Measurements from ENCODE around the gene PSMG3. TPM values are rescaled to one million over a fixed set of nuclear protein-coding genes. Genes with fewer than 3 reads are reported as not detected.
"Not testable (repeated sequence)": the region's sequence is repeated elsewhere in the genome, so short reads cannot be mapped to it uniquely, and the experiment has no call there.

PSMG3 gene
- total RNA-seq, 1 donor from 2014 or later, result 26.1 TPM

- not testable (repeated sequence) for DNase-seq (ENCODE audit: low spot score in 2 of 2); FAIRE-seq
Measured at GRCh38 chr7:1519322-1519922, 50.4 kb downstream of the PSMG3 start.

Other genes with a start within 250 kb of the PSMG3 start
- gene MICALL2, start 110.6 kb downstream of the PSMG3 start, total RNA-seq, result 3.7 TPM
- 23.6 TPM for gene INTS1, start 65.6 kb downstream of the PSMG3 start, total RNA-seq
- gene MAFK, start 39.3 kb downstream of the PSMG3 start, total RNA-seq, result 8.2 TPM
- not detected for gene TMEM184A, start 13.8 kb downstream of the PSMG3 start, total RNA-seq
- gene ELFN1, start 100.2 kb upstream of the PSMG3 start, total RNA-seq, result 5.7 TPM